ENCODE results near the gene NRXN3.

NRXN3 gene

DNA sequence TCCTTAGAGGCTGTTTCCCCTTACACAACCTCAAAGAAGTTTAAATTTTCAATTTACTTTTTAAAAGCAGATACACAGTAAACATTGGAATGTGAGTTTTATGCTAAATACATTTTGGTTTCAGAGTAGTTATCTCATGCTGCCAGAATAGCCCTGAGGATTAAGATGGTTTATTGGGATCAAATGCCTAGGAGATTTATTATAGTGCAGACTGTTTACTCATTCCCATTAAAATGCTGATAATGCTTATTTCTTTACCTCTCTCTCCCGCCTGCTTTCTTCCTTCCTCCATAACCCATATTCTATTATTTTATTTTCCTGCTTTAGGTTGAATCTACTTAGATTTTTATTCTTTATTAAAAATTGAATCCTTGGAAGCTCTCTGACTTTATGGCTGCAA lies 1701.0 kb downstream of the NRXN3 start:
- H3K4me3 ChIP-seq (ENCODE audit: low read depth, low read length) = no peak overlapping the region
- CTCF ChIA-PET = no interaction called here
- no peak for DNase-seq (ENCODE audit: low read depth, low spot score)
- POLR2A ChIA-PET = no interaction called here
- no peak for TF ChIP-seq CTCF (IDR thresholded peaks at IDR 0.05; ENCODE audit: insufficient read depth, low read length, missing control alignments)

DNA sequence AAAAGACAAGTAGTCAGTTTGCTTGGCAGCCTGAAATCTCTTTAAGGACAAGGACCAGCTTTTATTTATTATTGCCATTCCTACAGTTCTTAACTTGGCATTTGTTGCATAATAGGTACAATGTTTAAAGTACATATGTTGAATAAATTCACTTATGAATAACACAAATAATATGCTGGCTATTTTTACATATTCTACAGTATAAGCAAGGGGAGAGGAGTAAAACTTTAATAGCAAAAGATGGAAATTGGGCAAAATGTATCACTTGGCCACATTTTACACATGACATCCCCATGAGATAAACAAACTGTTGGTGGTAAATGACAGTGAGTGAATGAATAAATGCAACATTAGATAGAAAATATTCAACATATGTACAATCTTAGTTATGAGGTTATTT lies 1708.1 kb downstream of the NRXN3 start:
- POLR2A ChIA-PET = no interaction called here

DNA sequence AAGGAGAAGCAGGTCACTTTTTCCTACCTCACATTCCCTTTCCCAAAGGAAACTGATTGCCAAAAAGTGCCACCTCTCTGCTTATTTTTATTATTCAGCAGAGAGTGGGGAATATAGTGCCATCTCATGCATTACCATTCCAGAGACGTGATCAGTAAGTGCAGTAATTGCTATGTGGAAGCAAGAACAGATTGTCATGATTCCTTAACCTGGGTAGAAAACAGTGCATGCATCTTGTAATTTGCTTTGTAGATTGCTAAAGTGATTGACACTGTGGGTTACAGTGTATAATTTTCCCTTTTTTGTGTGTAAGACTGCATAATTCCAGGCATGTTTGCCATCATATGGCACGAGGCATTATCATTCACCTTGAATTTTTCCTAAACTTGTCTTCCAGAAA lies 1708.6 kb downstream of the NRXN3 start:
- CTCF ChIA-PET = no interaction called here
- DNase-seq (ENCODE audit: low read depth, low spot score) = no peak
- POLR2A ChIA-PET = no interaction called here

More for the DNA sequence above, 1708.1 kb downstream of the NRXN3 start:
- no peak for DNase-seq (ENCODE audit: low read depth, low spot score)
- H3K4me3 ChIP-seq (ENCODE audit: low read depth, low read length) = no peak overlapping the region
- no peak for TF ChIP-seq CTCF (IDR thresholded peaks at IDR 0.05; ENCODE audit: insufficient read depth, low read length, missing control alignments)
- CTCF ChIA-PET = no interaction called here

DNA sequence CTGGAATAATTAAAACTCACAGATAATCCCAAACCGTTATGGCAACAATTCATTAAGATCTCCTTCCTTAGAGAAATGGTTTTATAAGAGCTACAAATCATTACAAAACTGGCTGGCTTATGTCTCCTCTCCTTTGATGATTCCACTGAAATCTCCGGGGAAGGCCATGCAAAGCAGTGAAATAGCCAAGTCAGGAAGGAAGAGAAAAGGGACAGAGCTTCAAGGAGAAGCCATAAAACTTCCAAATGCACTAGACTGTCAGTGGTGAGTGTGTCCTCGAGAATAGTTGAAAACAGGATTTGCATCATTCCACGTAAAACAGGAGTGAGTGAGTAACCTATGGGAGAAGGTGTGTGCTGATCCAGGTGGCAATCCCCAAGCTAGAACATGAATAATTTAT lies 1711.1 kb downstream of the NRXN3 start:
- CTCF ChIA-PET = no interaction called here
- POLR2A ChIA-PET = no interaction called here
- no peak for TF ChIP-seq CTCF (IDR thresholded peaks at IDR 0.05; ENCODE audit: insufficient read depth, low read length, missing control alignments)
- DNase-seq (ENCODE audit: low read depth, low spot score) = no peak
- no peak overlapping the region for H3K4me3 ChIP-seq (ENCODE audit: low read depth, low read length)

More for the DNA sequence above, 1708.6 kb downstream of the NRXN3 start:
- TF ChIP-seq CTCF (IDR thresholded peaks at IDR 0.05; ENCODE audit: insufficient read depth, low read length, missing control alignments) = no peak
- no peak overlapping the region for H3K4me3 ChIP-seq (ENCODE audit: low read depth, low read length)

DNA sequence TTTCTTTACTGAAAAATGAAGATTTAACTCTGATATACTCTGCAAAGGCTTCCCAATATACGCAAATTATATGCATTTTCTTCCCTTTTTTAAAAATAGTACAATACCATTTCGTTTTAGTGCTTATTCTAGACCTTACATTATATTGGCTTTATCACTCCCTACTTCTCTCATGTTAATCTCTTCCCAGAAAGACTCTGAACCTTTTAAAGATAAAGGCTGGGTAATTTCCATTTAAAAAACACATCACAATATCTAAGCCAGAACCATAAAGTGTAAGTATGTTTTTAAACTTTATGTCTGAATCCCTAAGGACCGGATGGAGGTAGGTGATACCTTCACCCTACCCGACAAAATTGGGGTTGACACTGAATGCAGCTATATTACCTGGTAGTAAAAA lies 1720.4 kb downstream of the NRXN3 start:
- no peak for DNase-seq (ENCODE audit: low read depth, low spot score)
- no peak for TF ChIP-seq CTCF (IDR thresholded peaks at IDR 0.05; ENCODE audit: insufficient read depth, low read length, missing control alignments)
- CTCF ChIA-PET = no interaction called here
- POLR2A ChIA-PET = no interaction called here
- no peak overlapping the region for H3K4me3 ChIP-seq (ENCODE audit: low read depth, low read length)

DNA sequence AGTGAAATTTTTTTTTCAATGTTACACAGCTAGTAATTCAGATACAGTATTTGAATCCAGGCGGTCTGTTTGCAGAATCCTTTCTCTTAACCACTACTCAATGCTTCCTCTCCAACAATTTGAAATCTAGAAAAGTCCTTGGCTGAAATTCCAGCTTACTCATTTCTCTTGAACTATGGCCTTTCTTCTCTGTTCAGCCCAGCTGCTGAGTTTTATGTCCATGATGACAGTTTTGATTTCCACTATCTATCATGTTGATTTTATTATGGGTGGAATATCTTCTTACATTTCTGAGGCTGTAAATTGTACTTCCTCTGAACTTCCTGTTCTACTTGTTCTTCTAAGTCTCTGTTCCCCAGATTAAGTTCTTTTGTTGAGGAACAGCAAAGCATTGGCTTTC lies 1725.8 kb downstream of the NRXN3 start:
- TF ChIP-seq CTCF (IDR thresholded peaks at IDR 0.05; ENCODE audit: insufficient read depth, low read length, missing control alignments) = no peak
- ChIA-PET POLR2A (no interaction called here), CTCF (interaction anchor here (0.9 kb wide), 1 partner anchor 11 kb away, joined by 3 read pairs; no protein-coding TSS in a partner anchor)
- no peak overlapping the region for H3K4me3 ChIP-seq (ENCODE audit: low read depth, low read length)
- DNase-seq (ENCODE audit: low read depth, low spot score) = no peak
